HepG2 (cell line): ENCODE data around the gene DHX32. TPM values are rescaled to one million over a fixed set of nuclear protein-coding genes. Genes with fewer than 3 reads are reported as not detected.

Source experiments
- CBX1 ChIP-seq: IDR thresholded peaks from one replicate; pipeline ENCODE4 v1.6.1; 2016; ENCODE audit warnings: antibody characterized with exemption, low read depth
- CCDC6 ChIP-seq: sonication (generic); formaldehyde crosslinking; IDR thresholded peaks from 2 replicates; pipeline ENCODE4 v1.8.1; 2022; ENCODE audit warnings: mild to moderate bottlenecking, missing genetic modification reagents, moderate library complexity
- FOXA3 ChIP-seq: IDR thresholded peaks from 2 replicates; pipeline ENCODE4 v1.6.1; 2016; ENCODE audit warnings: missing genetic modification reagents, missing compliant biosample characterization
- GLMP ChIP-seq: sonication (generic); formaldehyde crosslinking; IDR thresholded peaks from 2 replicates; pipeline ENCODE4 v1.9.0; 2021; ENCODE audit warnings: missing genetic modification reagents, mild to moderate bottlenecking, borderline replicate concordance
- GPN1 ChIP-seq: sonication (generic); formaldehyde crosslinking; IDR thresholded peaks from 2 replicates; pipeline ENCODE4 v1.5.1; 2020; ENCODE audit warnings: missing genetic modification reagents, borderline replicate concordance
- KAT2B ChIP-seq: fragments of 150-350 bp; IDR thresholded peaks from 2 replicates; pipeline ENCODE4 v1.6.1; 2014; ENCODE audit warnings: low read depth, low read length, borderline replicate concordance
- MED8 ChIP-seq: sonication (generic); formaldehyde crosslinking; IDR thresholded peaks from 2 replicates; pipeline ENCODE4 v1.8.1; 2023; ENCODE audit warnings: mild to moderate bottlenecking, missing genetic modification reagents; ENCODE audit not compliant: insufficient replicate concordance
- MYNN ChIP-seq: sonication (generic); formaldehyde crosslinking; IDR thresholded peaks from 2 replicates; pipeline ENCODE4 v1.4.0; 2020; ENCODE audit warnings: mild to moderate bottlenecking, low read depth, missing genetic modification reagents
- NFATC3 ChIP-seq: sonication (generic); formaldehyde crosslinking; IDR thresholded peaks from 2 replicates; pipeline ENCODE4 v1.5.1; 2020; ENCODE audit warnings: mild to moderate bottlenecking, missing genetic modification reagents
- POLR2G ChIP-seq: fragments of 200-400 bp; formaldehyde crosslinking; IDR thresholded peaks from 2 replicates; pipeline ENCODE4 v1.6.1; 2018; ENCODE audit warnings: mild to moderate bottlenecking, low read depth, low read length, moderate library complexity
- RAD21 ChIP-seq: fragments of 450-650 bp; formaldehyde crosslinking; IDR thresholded peaks from 2 replicates; pipeline ENCODE4 v1.5.0; 2020; ENCODE audit warnings: mild to moderate bottlenecking
- RNF219 ChIP-seq: sonication (generic); formaldehyde crosslinking; IDR thresholded peaks from 2 replicates; pipeline ENCODE4 v1.5.0; 2020; ENCODE audit warnings: mild to moderate bottlenecking, missing genetic modification reagents
- SMC3 ChIP-seq: IDR thresholded peaks from 2 replicates; pipeline ENCODE4 v1.6.1; 2011; ENCODE audit warnings: low read length, improper control_type of control experiment
- SP5 ChIP-seq: IDR thresholded peaks from 2 replicates; pipeline ENCODE4 v1.6.1; 2016; ENCODE audit warnings: low read depth, borderline replicate concordance
- ZBTB3 ChIP-seq: sonication (generic); formaldehyde crosslinking; IDR thresholded peaks from 2 replicates; pipeline ENCODE4 v1.4.0; 2020; ENCODE audit warnings: low read depth, mild to moderate bottlenecking, moderate library complexity, missing genetic modification reagents, borderline replicate concordance
- ZNF256 ChIP-seq: sonication (generic); formaldehyde crosslinking; conservative IDR thresholded peaks from 2 replicates; pipeline ENCODE4 v1.4.0; 2020; ENCODE audit warnings: missing genetic modification reagents
- ZNF350 ChIP-seq: sonication (generic); formaldehyde crosslinking; IDR thresholded peaks from 2 replicates; pipeline ENCODE4 v1.4.0; 2020; ENCODE audit warnings: mild to moderate bottlenecking, low read depth, missing genetic modification reagents, borderline replicate concordance
- ZNF367 ChIP-seq: sonication (generic); formaldehyde crosslinking; IDR thresholded peaks from 2 replicates; pipeline ENCODE4 v1.4.0; 2020; ENCODE audit warnings: missing genetic modification reagents, borderline replicate concordance
- ZNF577 ChIP-seq: sonication (generic); formaldehyde crosslinking; IDR thresholded peaks from 2 replicates; pipeline ENCODE4 v1.4.0; 2020; ENCODE audit warnings: mild to moderate bottlenecking, low read depth, missing genetic modification reagents, borderline replicate concordance
- polyA plus RNA-seq, 8 experiments: library from polyadenylated mRNA; depleted of rRNA in 3 of 8; stranded (reverse) in 7 of 8; unstranded in 1 of 8; fragments of >200 nt; fragmentation: Illumina TruSeq in 4 of 8; extraction: Trizol in 4 of 8; gene quantifications; 2 replicates each; pipeline versions ENCODE4 v1.2.1 to v1.2.3, GENCODE V29; 2011 to 2016; ENCODE audit warnings: low read depth in 4 of 8, missing spikeins in 1 of 8, mixed read lengths in 1 of 8; ENCODE audit not compliant: insufficient read depth in 1 of 8
- total RNA-seq, 5 experiments: library from RNA; depleted of rRNA; stranded (reverse); fragments of >200 nt; fragmentation: Illumina TruSeq; extraction: Trizol; gene quantifications; 2 replicates each; pipeline ENCODE4 v1.2.3, GENCODE V29; 2016; ENCODE audit warnings: low read depth in 1 of 5
- TF ChIP-seq, protein P1 (sequence below): sonication (generic); formaldehyde crosslinking; IDR thresholded peaks from 2 replicates; pipeline ENCODE4 v1.4.0; 2020; ENCODE audit warnings: missing genetic modification reagents
- TF ChIP-seq, protein P2 (sequence below): sonication (generic); formaldehyde crosslinking; IDR thresholded peaks from 2 replicates; pipeline ENCODE4 v1.5.0; 2020; ENCODE audit warnings: missing genetic modification reagents
- TF ChIP-seq, protein P3 (sequence below): sonication (generic); formaldehyde crosslinking; IDR thresholded peaks from 2 replicates; pipeline ENCODE4 v1.4.0; 2020; ENCODE audit warnings: missing genetic modification reagents, borderline replicate concordance

DHX32 gene
- total and polyA plus RNA-seq, 2 of the 13 experiments (the other 11 are each of a cell fraction or from before 2014, with no cell fraction given), result 15.5 to 16.5 TPM

DNA sequence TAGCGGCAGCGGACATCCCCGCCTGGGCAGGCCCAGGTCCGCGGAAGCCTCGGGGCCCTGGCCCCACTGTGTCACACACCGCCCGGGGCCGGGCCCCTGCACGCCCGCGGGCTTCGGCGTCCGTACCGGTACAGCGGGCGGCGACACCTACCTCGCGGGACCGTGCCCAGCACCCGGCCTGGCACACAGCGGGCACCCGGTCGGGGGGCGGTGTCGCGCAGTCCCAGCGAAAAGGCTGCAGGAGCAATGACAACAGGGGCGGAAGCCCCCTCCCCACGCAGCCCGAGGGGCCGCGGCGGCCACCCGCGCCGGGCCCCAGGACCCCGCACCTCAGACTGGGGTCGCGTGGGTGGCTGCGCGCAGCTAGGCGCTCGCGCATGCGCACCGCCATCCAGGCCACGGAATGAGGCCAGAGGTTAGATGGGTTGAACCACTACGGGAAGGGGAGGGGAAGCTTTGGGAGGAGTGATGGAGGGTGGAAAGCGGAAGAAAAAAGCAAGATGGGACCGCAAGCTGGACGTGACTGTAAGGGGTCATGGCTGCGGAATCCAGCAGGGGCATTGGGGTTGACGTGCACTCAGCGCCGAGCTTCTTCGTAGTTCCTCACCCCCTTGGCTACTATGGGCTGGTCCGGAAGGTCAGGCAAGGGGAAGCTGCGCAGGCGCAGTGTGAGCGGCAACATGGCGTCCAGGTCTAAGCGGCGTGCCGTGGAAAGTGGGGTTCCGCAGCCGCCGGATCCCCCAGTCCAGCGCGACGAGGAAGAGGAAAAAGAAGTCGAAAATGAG lies 58.0 kb downstream of the DHX32 start, which contains the start of the genes BCCIP and UROS (continued):
- TF ChIP-seq MED8 (CRISPR knock-in tag), result no peak
- TF ChIP-seq, protein P1, sequence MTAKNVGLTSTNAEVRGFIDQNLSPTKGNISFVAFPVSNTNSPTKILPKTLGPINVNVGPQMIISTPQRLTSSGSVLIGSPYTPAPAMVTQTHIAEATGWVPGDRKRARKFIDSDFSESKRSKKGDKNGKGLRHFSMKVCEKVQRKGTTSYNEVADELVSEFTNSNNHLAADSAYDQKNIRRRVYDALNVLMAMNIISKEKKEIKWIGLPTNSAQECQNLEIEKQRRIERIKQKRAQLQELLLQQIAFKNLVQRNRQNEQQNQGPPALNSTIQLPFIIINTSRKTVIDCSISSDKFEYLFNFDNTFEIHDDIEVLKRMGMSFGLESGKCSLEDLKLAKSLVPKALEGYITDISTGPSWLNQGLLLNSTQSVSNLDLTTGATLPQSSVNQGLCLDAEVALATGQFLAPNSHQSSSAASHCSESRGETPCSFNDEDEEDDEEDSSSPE, result peak; percentile 12; the same call in 1 of the 2 replicates
- TF ChIP-seq, protein P2, sequence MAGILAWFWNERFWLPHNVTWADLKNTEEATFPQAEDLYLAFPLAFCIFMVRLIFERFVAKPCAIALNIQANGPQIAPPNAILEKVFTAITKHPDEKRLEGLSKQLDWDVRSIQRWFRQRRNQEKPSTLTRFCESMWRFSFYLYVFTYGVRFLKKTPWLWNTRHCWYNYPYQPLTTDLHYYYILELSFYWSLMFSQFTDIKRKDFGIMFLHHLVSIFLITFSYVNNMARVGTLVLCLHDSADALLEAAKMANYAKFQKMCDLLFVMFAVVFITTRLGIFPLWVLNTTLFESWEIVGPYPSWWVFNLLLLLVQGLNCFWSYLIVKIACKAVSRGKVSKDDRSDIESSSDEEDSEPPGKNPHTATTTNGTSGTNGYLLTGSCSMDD (CRISPR knock-in tag), result no peak
- TF ChIP-seq ZNF577 (CRISPR knock-in tag), result no peak
- no peak for TF ChIP-seq KAT2B
- TF ChIP-seq CBX1, result peak; percentile 41
- 0 out of 2 replicates have a peak, but pooled peaks have one; percentile 63 for TF ChIP-seq GPN1 (CRISPR knock-in tag)
- TF ChIP-seq ZNF367 (CRISPR knock-in tag), result no peak
- TF ChIP-seq FOXA3 (CRISPR knock-in tag), result 0 out of 2 replicates have a peak, but pooled peaks have one; percentile 22
- no peak for TF ChIP-seq ZBTB3 (CRISPR knock-in tag)
- TF ChIP-seq, protein P3, sequence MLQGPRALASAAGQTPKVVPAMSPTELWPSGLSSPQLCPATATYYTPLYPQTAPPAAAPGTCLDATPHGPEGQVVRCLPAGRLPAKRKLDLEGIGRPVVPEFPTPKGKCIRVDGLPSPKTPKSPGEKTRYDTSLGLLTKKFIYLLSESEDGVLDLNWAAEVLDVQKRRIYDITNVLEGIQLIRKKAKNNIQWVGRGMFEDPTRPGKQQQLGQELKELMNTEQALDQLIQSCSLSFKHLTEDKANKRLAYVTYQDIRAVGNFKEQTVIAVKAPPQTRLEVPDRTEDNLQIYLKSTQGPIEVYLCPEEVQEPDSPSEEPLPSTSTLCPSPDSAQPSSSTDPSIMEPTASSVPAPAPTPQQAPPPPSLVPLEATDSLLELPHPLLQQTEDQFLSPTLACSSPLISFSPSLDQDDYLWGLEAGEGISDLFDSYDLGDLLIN (CRISPR knock-in tag), result peak; percentile 20; the same call in 1 of the 2 replicates
- no peak for TF ChIP-seq CCDC6 (CRISPR knock-in tag)
- TF ChIP-seq RAD21 (CRISPR knock-in tag), result no peak; the same call in 1 of the 2 replicates
- TF ChIP-seq NFATC3 (CRISPR knock-in tag), result no peak
- 0 out of 2 replicates have a peak, but pooled peaks have one; percentile 44 for TF ChIP-seq ZNF256 (CRISPR knock-in tag)
- peak; percentile 38; the same call in 1 of the 2 replicates for TF ChIP-seq ZNF350 (CRISPR knock-in tag)
- TF ChIP-seq POLR2G, result peak; percentile 93
- no peak for TF ChIP-seq RNF219 (CRISPR knock-in tag)
- no peak for TF ChIP-seq SMC3
- no peak for TF ChIP-seq SP5 (CRISPR knock-in tag)
- no peak for TF ChIP-seq GLMP (CRISPR knock-in tag)
- no peak for TF ChIP-seq MYNN (CRISPR knock-in tag)
